Measurements from ENCODE around the gene MRPL54.

- TF ChIP-seq, protein P1, sequence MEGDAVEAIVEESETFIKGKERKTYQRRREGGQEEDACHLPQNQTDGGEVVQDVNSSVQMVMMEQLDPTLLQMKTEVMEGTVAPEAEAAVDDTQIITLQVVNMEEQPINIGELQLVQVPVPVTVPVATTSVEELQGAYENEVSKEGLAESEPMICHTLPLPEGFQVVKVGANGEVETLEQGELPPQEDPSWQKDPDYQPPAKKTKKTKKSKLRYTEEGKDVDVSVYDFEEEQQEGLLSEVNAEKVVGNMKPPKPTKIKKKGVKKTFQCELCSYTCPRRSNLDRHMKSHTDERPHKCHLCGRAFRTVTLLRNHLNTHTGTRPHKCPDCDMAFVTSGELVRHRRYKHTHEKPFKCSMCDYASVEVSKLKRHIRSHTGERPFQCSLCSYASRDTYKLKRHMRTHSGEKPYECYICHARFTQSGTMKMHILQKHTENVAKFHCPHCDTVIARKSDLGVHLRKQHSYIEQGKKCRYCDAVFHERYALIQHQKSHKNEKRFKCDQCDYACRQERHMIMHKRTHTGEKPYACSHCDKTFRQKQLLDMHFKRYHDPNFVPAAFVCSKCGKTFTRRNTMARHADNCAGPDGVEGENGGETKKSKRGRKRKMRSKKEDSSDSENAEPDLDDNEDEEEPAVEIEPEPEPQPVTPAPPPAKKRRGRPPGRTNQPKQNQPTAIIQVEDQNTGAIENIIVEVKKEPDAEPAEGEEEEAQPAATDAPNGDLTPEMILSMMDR (conservative IDR thresholded peaks at IDR 0.05) = no peak
- TF ChIP-seq ZFX (IDR thresholded peaks at IDR 0.05) = no peak
Measured at GRCh38 chr19:3771906-3772455, 9.5 kb downstream of the MRPL54 start, which contains the start of gene RAX2.

All from C4-2B (cell line).